NCI-H345 (cell line): ENCODE results near the gene TAS1R2.
"Not testable (repeated sequence)": the region's sequence is repeated elsewhere in the genome, so short reads cannot be mapped to it uniquely, and the experiment has no call there.

Source experiments
- DNase-seq: peaks from one replicate; lab custom pipeline; 2025; lab: John Stamatoyannopoulos, UW

The TAS1R2 gene

GRCh38 chr1:18868801-18869424 lies 9.5 kb upstream of the TAS1R2 start:
- no peak for DNase-seq

DNA sequence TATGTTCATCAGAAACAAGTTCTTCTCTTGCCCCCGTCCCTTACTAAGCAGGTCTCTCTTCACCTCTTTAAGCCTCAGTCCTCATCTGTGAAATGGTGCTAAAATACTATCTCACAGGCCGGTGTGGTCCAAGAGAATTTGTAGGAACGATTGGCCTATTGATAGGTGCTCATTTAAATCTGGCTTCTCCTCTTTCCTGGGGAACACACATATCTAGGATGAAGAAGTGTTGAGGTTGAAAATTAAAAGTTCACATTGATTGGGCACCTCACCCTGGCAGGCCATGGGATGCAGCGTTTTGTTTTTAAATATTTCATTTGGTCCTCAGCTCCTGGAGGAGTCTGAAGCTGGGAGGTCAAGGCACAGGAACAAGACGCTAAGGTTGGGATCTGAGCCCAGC lies 8.9 kb upstream of the TAS1R2 start:
- DNase-seq, result no peak

DNA sequence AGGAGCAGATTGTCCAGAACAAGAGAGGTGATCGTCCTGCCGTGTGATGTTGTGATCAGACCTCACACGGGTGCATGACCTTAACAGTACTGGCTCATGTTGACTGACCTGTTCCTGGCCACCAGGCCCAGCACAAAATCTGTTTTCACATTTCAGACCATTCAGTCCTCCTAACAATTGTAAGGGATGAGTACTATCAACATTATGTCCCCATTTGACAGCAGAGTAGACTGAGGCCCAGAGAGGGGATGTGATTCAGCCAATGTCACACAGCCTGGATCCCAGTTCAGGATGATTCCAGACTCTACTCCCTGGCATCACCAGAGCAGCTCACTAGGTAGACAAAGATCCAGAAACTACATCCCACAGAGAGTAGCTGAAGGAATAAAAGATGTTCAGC lies 7.4 kb upstream of the TAS1R2 start:
- DNase-seq, result no peak

- no peak for DNase-seq
Observed at GRCh38 chr1:18866314-18866713, 6.9 kb upstream of the TAS1R2 start.

- DNase-seq, result no peak
Observed at GRCh38 chr1:18865176-18865575, 5.7 kb upstream of the TAS1R2 start.

DNA sequence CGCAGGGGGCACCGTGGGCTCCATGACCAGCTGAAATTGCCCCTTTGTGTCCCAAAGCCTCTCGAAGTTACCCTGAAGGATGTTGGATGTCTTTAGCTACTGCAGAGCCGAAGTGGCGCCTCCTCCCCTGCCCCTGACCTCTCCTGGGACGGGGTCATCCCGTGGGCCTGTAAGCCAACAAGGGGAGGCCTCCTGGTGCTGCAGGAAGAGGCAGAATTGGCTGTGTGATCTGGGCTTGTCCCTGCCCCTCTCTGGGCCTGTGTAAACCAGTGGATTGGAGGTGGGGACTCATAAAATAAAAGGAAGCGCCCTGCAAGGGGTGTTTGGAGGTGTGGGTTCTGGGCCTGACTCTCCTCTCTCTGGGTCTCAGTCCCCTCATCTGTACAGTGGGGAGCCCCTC lies 2.1 kb upstream of the TAS1R2 start:
- no peak for DNase-seq

- no peak for DNase-seq
Observed at GRCh38 chr1:18861082-18861481, 1.6 kb upstream of the TAS1R2 start.

GRCh38 chr1:18858070-18858688 lies 1.3 kb downstream of the TAS1R2 start:
- DNase-seq, result no peak

- no peak for DNase-seq
Observed at GRCh38 chr1:18856435-18856834, 3.0 kb downstream of the TAS1R2 start.

DNA sequence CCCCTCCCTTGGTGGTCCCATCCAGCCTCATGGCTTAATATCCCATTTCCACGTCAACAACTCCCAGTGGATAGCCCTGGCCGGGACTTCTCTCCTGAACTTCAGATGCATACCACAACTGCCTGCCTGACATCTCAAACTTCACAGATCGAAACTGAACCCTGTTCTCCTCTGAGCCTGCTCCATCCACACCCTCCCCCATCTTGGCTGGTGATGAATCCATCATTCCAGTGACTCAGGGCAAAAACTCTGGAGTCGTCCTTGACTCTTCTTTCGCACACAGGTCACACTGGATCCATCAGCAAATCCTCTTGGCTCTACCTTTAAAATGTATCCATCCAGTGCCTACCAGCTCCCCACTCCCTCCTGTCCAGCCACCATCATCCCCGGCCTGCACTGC lies 3.9 kb downstream of the TAS1R2 start:
- DNase-seq, result no peak

DNA sequence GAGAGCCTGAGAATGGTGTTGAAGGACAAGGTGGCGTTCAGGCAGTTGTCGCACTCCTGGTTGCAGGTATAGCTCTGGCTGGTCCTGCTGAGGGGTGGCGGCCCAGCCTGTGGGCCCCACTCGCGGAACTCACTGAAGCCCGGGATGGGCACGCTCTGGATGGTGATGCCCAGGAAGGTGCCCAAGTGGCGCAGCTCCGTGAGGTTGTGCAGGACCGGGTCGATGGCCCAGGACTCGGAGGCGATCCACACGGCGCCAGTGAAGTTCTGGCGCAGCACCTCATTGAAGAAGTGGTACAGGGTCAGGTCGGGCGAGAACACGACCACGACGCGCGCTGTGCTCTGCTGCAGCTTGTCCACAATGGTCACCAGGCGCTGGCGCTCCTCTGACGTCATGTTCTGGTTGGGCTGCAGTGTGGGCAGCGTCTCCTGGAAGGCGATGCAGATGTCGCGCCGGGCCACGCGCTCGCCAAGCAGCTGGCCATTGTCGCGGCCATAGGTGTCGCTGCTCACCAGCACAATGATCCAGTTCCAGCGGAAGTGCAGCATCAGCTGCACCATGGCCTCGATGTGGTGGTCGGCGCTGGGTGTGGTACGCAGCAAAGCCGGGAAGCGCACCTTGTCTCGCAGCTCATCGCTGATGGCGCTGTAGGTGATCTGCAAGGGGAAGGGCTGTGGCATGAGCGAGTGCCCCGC lies 5.0 kb downstream of the TAS1R2 start:
- DNase-seq, result no peak

DNA sequence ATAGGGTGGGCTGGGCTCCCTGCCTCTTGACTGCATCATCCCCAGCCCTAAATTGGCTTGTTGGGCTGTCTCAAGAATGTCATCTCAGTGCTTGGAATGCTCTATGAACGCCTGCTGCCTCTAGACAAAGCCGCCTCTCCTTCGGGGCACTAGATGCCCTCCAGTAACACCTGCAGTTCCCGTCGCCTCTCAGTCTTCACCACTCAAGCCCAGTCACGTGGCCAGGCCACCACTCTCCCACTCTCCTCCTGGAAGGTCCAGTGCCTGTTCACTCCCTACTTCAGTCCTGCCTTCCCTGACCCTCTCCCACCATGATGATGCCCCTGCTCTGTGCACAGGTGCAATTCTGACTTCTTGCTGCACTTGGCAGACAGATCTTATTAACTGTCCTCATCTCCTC lies 7.0 kb downstream of the TAS1R2 start:
- no peak for DNase-seq

DNA sequence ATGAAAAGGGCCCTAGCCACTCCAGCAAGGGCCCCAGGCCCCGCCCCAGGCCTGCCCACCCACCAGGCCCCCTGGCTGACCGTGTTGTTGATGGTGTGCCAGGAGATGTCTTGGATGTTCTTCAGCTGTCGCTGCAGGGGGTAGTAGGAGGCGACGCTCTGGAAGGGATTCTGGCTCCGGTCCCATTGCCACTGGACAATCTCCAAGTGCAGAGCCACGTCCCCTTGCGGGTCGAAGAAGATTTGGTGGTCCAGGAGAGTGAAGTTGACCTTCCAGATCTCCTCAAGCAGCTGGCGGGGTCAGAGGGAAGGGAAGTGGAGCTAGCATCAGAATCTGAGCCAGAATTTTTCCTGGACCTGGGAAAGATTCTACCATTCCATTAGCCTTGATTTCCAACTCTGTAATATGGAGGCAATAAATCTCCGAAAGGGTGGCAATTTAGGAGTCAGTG lies 10.2 kb downstream of the TAS1R2 start:
- DNase-seq, result no peak

DNA sequence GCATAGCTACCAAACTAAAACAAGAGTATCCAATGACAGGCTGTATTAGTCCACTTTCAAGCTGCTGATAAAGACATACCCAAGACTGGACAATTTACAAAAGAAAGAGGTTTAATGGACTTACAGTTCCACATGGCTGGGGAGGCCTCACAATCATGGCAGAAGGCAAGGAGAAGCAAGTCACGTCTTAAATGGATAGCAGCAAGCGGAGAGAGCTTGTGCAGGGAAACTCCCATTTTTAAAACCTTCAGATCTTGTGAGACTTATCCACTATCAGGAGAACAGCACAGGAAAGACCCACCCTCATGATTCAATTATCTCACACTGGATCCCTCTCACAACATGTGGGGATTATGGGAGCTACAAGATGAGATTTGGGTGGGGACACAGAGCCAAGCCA lies 11.7 kb downstream of the TAS1R2 start:
- not testable (repeated sequence) for DNase-seq

GRCh38 chr1:18840145-18840544 lies 19.3 kb downstream of the TAS1R2 start:
- no peak for DNase-seq

GRCh38 chr1:18836654-18837053 lies 22.8 kb downstream of the TAS1R2 start:
- no peak for DNase-seq

DNA sequence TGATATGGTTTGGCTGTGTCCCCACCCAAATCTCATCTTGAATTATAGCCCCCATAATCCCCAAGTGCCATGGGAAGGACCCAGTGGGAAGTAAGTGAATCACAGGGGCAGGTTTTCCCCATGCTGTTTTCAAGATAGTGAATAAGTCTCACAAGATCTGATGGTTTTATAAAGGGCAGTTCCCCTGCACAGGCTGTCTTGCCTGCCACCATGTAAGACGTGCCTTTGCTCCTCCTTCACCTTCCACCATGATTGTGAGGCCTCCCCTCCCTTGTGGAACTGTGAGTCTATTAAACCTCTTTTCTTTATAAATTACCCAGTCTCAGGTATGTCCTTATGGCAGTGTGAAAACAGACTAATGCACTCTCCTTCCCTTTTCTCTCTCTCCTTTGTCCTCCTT lies 27.1 kb downstream of the TAS1R2 start:
- DNase-seq, result not testable (repeated sequence)

GRCh38 chr1:18831656-18832055 lies 27.8 kb downstream of the TAS1R2 start:
- DNase-seq, result no peak

GRCh38 chr1:18830596-18830995 lies 28.9 kb downstream of the TAS1R2 start:
- no peak for DNase-seq

GRCh38 chr1:18829671-18830070 lies 29.8 kb downstream of the TAS1R2 start:
- no peak for DNase-seq

DNA sequence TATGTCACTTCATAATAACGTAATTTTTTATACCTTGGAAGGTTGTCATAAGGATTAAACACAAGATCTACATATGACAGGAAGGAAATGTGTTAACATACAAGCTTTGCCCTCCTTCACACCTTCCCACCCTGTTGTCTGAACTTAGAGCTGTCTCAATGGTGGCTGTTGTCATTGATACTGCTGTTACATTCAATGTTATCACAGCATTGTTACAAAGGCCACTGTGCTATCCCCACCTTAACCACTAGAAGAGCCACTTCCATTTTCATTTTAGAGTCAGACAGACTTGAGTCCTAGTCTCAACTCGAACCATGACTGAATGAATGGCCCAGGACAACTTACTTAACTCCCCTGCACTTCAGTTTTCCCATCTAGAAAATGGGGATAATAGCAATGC lies 31.2 kb downstream of the TAS1R2 start:
- DNase-seq, result no peak

DNA sequence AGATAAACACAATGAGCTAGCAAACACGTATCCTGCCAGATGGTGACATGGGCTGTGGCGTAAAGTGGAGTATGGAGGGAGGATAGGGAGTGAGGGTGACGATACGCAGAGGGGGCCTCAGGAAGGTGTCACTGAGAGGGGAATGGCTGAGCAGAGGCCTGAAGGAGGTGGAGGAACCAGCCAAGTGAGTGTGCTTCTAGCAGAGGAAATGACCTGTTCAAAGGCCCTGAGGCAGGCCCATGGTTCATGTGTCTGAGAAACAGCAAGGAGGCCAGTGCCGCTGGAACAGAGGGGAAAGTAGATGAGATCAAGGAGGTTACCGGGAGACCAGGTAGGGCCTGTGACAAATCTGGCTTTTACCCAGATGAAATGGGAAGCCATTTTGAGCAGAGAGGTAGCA lies 36.0 kb downstream of the TAS1R2 start:
- DNase-seq, result no peak

GRCh38 chr1:18820791-18821641 lies 38.4 kb downstream of the TAS1R2 start:
- DNase-seq, result peak; percentile 62
